GM10266 (cell line): ENCODE data around the gene SH3RF3.

Source experiments
- DNase-seq: peaks from one replicate; pipeline ENCODE4 v3.0.0; 2012; ENCODE audit errors: extremely low spot score
- CTCF ChIP-seq: IDR thresholded peaks from 2 replicates; pipeline ENCODE4 v1.5.1; 2012; ENCODE audit warnings: mild to moderate bottlenecking, low read depth; ENCODE audit not compliant: control insufficient read depth, insufficient read depth; ENCODE audit errors: missing control alignments

The SH3RF3 gene

DNA sequence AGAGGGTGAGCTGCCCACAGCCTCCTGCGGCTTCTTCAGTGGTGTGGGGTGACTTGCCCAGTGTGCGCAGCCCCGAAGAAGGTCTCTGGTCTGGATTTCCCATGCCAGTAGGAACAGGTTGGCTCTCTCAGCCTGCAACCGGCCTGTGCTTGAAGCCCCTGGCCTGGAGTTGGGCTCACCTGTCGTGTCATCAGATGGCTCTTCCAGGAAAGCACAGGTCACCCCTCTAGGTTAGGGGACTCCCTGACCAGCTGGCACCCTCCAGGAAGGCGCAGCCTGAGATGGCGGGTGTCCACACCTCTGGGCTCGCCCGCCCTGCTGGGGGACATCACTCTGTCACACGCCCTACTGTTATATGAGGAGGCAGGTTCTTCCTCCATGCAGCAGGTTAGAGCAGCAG is 304.9 kb downstream of the SH3RF3 start:
- no peak for DNase-seq

DNA sequence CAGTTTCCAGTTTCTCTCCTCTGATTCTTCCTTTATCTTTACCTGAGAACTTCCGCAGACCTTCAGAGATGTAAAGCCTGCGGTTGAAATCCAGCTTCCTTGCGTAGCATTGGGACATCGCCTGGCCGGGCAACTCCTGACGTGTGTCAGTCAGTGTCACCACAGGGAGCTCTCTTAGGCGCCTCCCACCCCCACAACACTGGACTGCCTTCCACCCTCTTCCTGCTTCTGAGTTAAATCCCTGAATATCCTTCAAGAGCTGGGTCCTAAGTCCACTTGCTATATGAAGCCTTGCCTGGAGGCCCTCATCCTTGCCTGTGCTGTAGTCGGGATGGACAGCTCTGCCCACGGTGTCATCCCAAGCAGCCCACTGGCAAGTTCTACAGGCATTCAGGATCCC is 305.3 kb downstream of the SH3RF3 start:
- DNase-seq, result no peak
- TF ChIP-seq CTCF, result no peak

More for the DNA sequence above, 304.9 kb downstream of the SH3RF3 start:
- no peak for TF ChIP-seq CTCF

- no peak for DNase-seq
- no peak for TF ChIP-seq CTCF
These were observed 306.2 kb downstream of the SH3RF3 start for GRCh38 chr2:109435066-109435690.

GRCh38 chr2:109435901-109436598 is 307.0 kb downstream of the SH3RF3 start:
- TF ChIP-seq CTCF, result no peak
- DNase-seq, result no peak

- no peak for TF ChIP-seq CTCF
- DNase-seq, result no peak
These were observed 307.7 kb downstream of the SH3RF3 start for GRCh38 chr2:109436610-109437225.

GRCh38 chr2:109437325-109438090 is 308.5 kb downstream of the SH3RF3 start:
- TF ChIP-seq CTCF, result no peak
- no peak for DNase-seq
